Testis (tissue), 2 donors: Measurements from ENCODE around the gene BMPR1A.

ENCODE experiments used
- POLR2A ChIP-seq: fragments of 450-650 bp; IDR thresholded peaks from one replicate; pipeline ENCODE4 v1.6.1; 2017; ENCODE audit warnings: antibody characterized with exemption, mild to moderate bottlenecking, moderate library complexity
- TF ChIP-seq, protein P1 (sequence below), 3 experiments: fragments of 450-650 bp in 2 of 3; fragments of 200-600 bp in 1 of 3; sonication (generic) in 1 of 3; IDR thresholded peaks; one replicate each; pipeline ENCODE4 v1.5.1; 2016 to 2019; ENCODE audit warnings: antibody characterized with exemption in 3 of 3, mild to moderate bottlenecking in 2 of 3, moderate library complexity in 1 of 3

DNA sequence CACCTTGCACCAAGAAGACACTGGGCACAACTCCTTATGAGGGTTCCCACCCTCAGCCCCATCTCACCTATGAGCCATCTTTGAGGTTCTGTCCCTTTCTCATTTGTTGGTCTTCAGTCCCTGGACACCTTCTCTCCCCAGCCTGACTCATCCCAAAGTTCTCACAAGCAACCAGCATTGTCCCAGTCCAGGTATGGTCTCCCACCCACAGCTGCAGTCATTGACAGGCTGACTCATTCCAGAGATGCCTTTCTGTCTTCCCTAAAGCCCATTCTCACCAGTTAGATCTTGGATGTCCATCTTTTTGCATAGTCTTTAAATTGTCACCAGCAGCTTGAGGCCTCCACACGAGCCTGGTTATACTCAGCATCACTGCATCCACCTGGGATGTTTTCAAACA, 26.7 kb upstream of the BMPR1A start:
- TF ChIP-seq, protein P1, sequence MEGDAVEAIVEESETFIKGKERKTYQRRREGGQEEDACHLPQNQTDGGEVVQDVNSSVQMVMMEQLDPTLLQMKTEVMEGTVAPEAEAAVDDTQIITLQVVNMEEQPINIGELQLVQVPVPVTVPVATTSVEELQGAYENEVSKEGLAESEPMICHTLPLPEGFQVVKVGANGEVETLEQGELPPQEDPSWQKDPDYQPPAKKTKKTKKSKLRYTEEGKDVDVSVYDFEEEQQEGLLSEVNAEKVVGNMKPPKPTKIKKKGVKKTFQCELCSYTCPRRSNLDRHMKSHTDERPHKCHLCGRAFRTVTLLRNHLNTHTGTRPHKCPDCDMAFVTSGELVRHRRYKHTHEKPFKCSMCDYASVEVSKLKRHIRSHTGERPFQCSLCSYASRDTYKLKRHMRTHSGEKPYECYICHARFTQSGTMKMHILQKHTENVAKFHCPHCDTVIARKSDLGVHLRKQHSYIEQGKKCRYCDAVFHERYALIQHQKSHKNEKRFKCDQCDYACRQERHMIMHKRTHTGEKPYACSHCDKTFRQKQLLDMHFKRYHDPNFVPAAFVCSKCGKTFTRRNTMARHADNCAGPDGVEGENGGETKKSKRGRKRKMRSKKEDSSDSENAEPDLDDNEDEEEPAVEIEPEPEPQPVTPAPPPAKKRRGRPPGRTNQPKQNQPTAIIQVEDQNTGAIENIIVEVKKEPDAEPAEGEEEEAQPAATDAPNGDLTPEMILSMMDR (IDR thresholded peaks at IDR 0.05) = no peak
- TF ChIP-seq POLR2A = no peak
